GM20431 (cell line): ENCODE data around the gene RAB11B.
"Not testable (repeated sequence)": the region's sequence is repeated elsewhere in the genome, so short reads cannot be mapped to it uniquely, and the experiment has no call there.

Experiments
- in situ Hi-C: fragments of 300-500 bp; cut with MseI, MboI; formaldehyde crosslinking; loops from one replicate; pipeline ENCODE4 v1.15.0; 2020; ENCODE audit warnings: low sequenced_read_pairs; ENCODE audit not compliant: unreplicated experiment

Gene RAB11B

GRCh38 chr19:8393192-8393870 is 3.2 kb downstream of the RAB11B start:
- in situ Hi-C loops = no loop called here

- in situ Hi-C loops = no loop called here
Measured at GRCh38 chr19:8393871-8394250, 3.7 kb downstream of the RAB11B start.

GRCh38 chr19:8395621-8396082 is 5.5 kb downstream of the RAB11B start:
- in situ Hi-C loops = no loop called here

GRCh38 chr19:8396185-8396562 is 6.0 kb downstream of the RAB11B start:
- in situ Hi-C loops = no loop called here

- in situ Hi-C loops = no loop called here
Measured at GRCh38 chr19:8396563-8397203, 6.5 kb downstream of the RAB11B start.

- in situ Hi-C loops = no loop called here
Measured at GRCh38 chr19:8397271-8397670, 7.1 kb downstream of the RAB11B start.

- in situ Hi-C loops = no loop called here
Measured at GRCh38 chr19:8397746-8398310, 7.7 kb downstream of the RAB11B start.

- in situ Hi-C loops = no loop called here
Measured at GRCh38 chr19:8398311-8398771, 8.2 kb downstream of the RAB11B start.

GRCh38 chr19:8399681-8400188 is 9.6 kb downstream of the RAB11B start:
- in situ Hi-C loops = no loop called here

GRCh38 chr19:8401981-8402411 is 11.8 kb downstream of the RAB11B start:
- in situ Hi-C loops = no loop called here

GRCh38 chr19:8403098-8403819 is 13.1 kb downstream of the RAB11B start:
- in situ Hi-C loops = no loop called here

GRCh38 chr19:8403820-8404109 is 13.6 kb downstream of the RAB11B start:
- in situ Hi-C loops = no loop called here

GRCh38 chr19:8404391-8405151 is 14.4 kb downstream of the RAB11B start:
- in situ Hi-C loops = no loop called here

- in situ Hi-C loops = not testable (repeated sequence)
Measured at GRCh38 chr19:8410718-8411117, 20.6 kb downstream of the RAB11B start.

- in situ Hi-C loops = no loop called here
Measured at GRCh38 chr19:8412783-8413628, 22.8 kb downstream of the RAB11B start, which contains the start of gene MARCHF2. Gene MARCHF2 (plus strand): TSS chr19:8413305. CDS start chr19:8421841, 8,536 bp downstream.

- in situ Hi-C loops = no loop called here
Measured at GRCh38 chr19:8413629-8413995, 23.5 kb downstream of the RAB11B start.

- in situ Hi-C loops = no loop called here
Measured at GRCh38 chr19:8416796-8417195, 26.6 kb downstream of the RAB11B start.

- in situ Hi-C loops = no loop called here
Measured at GRCh38 chr19:8421484-8422461, 31.6 kb downstream of the RAB11B start.
